ENCODE results near the gene CRY2.
A peak's percentile ranks its signal among the peaks of the same experiment; 100 is the strongest.
"Not testable (repeated sequence)": the region's sequence is repeated elsewhere in the genome, so short reads cannot be mapped to it uniquely, and the experiment has no call there.

Gene CRY2

GRCh38 chr11:45900916-45901617 lies 53.8 kb downstream of the CRY2 start:
- DNase-seq, result no peak

GRCh38 chr11:45901626-45902025 lies 54.4 kb downstream of the CRY2 start:
- no peak for DNase-seq

GRCh38 chr11:45902452-45903380 lies 55.4 kb downstream of the CRY2 start:
- no peak for DNase-seq

GRCh38 chr11:45904309-45904915 lies 57.1 kb downstream of the CRY2 start:
- no peak for DNase-seq

GRCh38 chr11:45905095-45905494 lies 57.8 kb downstream of the CRY2 start:
- no peak for DNase-seq

- not testable (repeated sequence) for DNase-seq
These were observed 58.3 kb downstream of the CRY2 start for GRCh38 chr11:45905576-45905975.

- DNase-seq, result no peak
These were observed 58.9 kb downstream of the CRY2 start for GRCh38 chr11:45906096-45906682.

GRCh38 chr11:45906965-45907611 lies 59.8 kb downstream of the CRY2 start, which contains the start of gene FREY1:
FREY1 (minus strand) TSS chr11:45907271; CDS start chr11:45907245, 26 bp downstream.
- DNase-seq, result no peak

GRCh38 chr11:45907911-45908370 lies 60.7 kb downstream of the CRY2 start:
- DNase-seq, result no peak

GRCh38 chr11:45909594-45910475 lies 62.6 kb downstream of the CRY2 start:
- no peak for DNase-seq

GRCh38 chr11:45910623-45911022 lies 63.3 kb downstream of the CRY2 start:
- no peak for DNase-seq

GRCh38 chr11:45913514-45913913 lies 66.2 kb downstream of the CRY2 start:
- no peak for DNase-seq

- DNase-seq, result no peak
These were observed 66.8 kb downstream of the CRY2 start for GRCh38 chr11:45913942-45914635.

- DNase-seq, result no peak
These were observed 68.2 kb downstream of the CRY2 start for GRCh38 chr11:45915446-45915845.

- DNase-seq, result no peak
These were observed 70.0 kb downstream of the CRY2 start for GRCh38 chr11:45917286-45917622.

GRCh38 chr11:45917623-45918330 lies 70.5 kb downstream of the CRY2 start, which contains the start of gene PEX16:
PEX16 (minus strand) TSS chr11:45917877; CDS start chr11:45917811, 66 bp downstream.
- DNase-seq, result peak; percentile 99

GRCh38 chr11:45918331-45918941 lies 71.2 kb downstream of the CRY2 start:
- peak; percentile 80 for DNase-seq

GRCh38 chr11:45918962-45919675 lies 71.8 kb downstream of the CRY2 start:
- no peak for DNase-seq
